Inflammatory macrophage treated with lipopolysaccharide for 4 hours (primary cell): ENCODE measurements around the gene NTNG2.

Experiments
- DNase-seq: peaks from one replicate; pipeline ENCODE4 v3.0.0-alpha.2; 2020

NTNG2 gene

GRCh38 chr9:132207839-132208615 is 46.2 kb downstream of the NTNG2 start:
- no peak for DNase-seq

GRCh38 chr9:132209228-132209627 is 47.4 kb downstream of the NTNG2 start:
- DNase-seq: no peak

- DNase-seq: no peak
Measured at GRCh38 chr9:132210472-132211145, 48.8 kb downstream of the NTNG2 start.

GRCh38 chr9:132211570-132211969 is 49.7 kb downstream of the NTNG2 start:
- no peak for DNase-seq

GRCh38 chr9:132214027-132214622 is 52.3 kb downstream of the NTNG2 start:
- no peak for DNase-seq

GRCh38 chr9:132216861-132217619 is 55.2 kb downstream of the NTNG2 start:
- peak; percentile 87 for DNase-seq

- peak; percentile 21 for DNase-seq
Measured at GRCh38 chr9:132218208-132218607, 56.4 kb downstream of the NTNG2 start.

GRCh38 chr9:132221941-132222340 is 60.1 kb downstream of the NTNG2 start:
- no peak for DNase-seq

GRCh38 chr9:132224645-132225044 is 62.8 kb downstream of the NTNG2 start:
- no peak for DNase-seq

- DNase-seq: no peak
Measured at GRCh38 chr9:132226571-132227430, 64.9 kb downstream of the NTNG2 start.

GRCh38 chr9:132228062-132228461 is 66.2 kb downstream of the NTNG2 start:
- DNase-seq: no peak

GRCh38 chr9:132230605-132231004 is 68.7 kb downstream of the NTNG2 start:
- DNase-seq: no peak

GRCh38 chr9:132231019-132231701 is 69.3 kb downstream of the NTNG2 start:
- DNase-seq: no peak

- no peak for DNase-seq
Measured at GRCh38 chr9:132232522-132232921, 70.7 kb downstream of the NTNG2 start.

GRCh38 chr9:132233138-132233537 is 71.3 kb downstream of the NTNG2 start:
- DNase-seq: no peak

- DNase-seq: no peak
Measured at GRCh38 chr9:132234535-132234934, 72.7 kb downstream of the NTNG2 start.

- no peak for DNase-seq
Measured at GRCh38 chr9:132235125-132235524, 73.3 kb downstream of the NTNG2 start.

GRCh38 chr9:132235894-132236661 is 74.2 kb downstream of the NTNG2 start:
- peak; percentile 67 for DNase-seq

GRCh38 chr9:132236662-132237311 is 74.9 kb downstream of the NTNG2 start:
- DNase-seq: no peak

- DNase-seq: no peak
Measured at GRCh38 chr9:132237481-132237880, 75.6 kb downstream of the NTNG2 start.
